CD1c-positive myeloid dendritic cell (primary cell): ENCODE results near the gene SCEL.
"Not testable (repeated sequence)": the region's sequence is repeated elsewhere in the genome, so short reads cannot be mapped to it uniquely, and the experiment has no call there.

Source experiments
- DNase-seq: peaks from one replicate; pipeline ENCODE4 v3.0.0-alpha.2; 2016; ENCODE audit errors: extremely low spot score

The SCEL gene

DNA sequence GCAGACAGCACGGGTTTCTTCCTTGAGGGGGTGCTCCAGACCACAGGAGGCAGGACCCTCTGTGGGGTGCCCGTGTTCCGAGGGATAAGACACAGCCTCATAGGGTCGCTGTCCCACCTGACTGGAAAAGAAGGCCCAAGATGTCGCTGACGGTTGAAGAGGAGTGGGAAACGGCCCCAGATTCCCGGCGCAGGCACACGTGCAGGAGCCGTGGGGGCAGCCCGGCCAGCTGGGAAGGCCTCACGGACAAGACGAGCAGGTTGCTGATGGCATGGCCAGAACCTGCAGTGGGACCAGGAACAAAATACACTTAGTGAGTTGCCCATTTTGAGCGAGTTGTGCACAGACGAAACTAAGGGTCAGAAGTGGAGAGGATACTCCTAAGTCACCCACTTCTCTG, 126.8 kb downstream of the SCEL start:
- not testable (repeated sequence) for DNase-seq

DNA sequence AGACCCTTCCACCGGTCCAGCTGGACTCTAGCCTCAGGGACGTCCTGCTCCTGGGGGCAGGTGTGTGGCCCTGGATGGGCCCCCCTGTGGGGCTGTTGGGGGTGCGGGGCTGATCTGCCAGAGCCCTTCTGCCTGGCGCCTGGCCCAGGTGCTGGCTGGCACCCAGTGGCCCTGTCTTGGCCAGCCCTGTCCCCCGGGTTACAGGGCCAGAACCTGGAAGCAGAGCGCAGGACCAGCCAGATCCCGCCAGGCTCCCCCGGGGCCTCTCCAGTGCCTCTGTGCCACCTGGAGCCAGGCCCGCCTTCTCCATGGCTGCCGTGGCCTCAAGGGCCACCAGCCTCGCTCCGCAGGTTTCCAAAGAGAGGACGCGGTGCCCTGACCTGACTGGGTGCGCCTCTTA, 127.3 kb downstream of the SCEL start:
- not testable (repeated sequence) for DNase-seq

DNA sequence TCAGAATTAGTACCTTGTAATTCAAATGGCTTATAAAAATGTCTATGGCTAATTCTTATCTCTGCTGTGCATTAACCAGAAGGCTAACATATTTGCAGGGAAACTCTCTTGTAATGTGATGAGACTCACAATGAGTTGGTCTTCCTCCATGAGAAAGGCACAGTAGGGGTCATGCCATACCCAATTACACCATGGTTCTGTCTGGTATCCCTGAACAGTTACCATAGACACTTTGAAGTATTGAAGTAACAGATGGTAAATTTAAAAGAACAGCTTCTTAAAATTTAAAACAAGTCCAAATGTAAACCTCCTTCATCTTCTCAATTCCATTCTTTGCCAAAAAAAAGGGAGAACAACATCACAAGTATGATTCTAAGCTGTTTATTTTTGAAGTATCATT, 139.3 kb downstream of the SCEL start:
- no peak for DNase-seq

DNA sequence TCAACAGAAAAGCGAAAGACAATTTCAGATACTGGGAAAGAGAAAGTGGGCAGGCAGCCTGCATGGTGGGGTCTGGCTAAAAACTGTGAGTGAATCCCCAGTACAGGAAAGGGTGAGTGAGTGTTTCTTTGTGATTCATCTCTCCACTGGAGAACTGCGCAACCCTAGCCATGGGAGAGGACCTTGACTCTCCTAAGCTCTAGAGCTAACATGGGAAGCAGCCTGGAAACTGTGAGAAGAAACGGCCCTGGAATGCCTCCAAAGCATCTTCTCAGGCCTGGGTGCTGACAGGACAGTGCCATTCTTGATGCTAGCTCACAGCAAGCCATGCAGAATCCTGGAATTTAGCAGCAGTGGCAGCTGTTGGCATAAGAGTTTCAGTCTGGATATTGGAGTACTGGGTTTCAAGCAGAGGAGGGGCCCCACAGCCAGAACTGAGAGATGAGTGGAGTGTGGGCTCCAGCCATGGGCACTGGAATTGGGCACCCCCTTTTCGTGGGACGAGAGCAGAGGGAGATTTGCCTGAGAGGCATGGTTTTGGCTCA, 143.3 kb downstream of the SCEL start:
- DNase-seq: no peak

DNA sequence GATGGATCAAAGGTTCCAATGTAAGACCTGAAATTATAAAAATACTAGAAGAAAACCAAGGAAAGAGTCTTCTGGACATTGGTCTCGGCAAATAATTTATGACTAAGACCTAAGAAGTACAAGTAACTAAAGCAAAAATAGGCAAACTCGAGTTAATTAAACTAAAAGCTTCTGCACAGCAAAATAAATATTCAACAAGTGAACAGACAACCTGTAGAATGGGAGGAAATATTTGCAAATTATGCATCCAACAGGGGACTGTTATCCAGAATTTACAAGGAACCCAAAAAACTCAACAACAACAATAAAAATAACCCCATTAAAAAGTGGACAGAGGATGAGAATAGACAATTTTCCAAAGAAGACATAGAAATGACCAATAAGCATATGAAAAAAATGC, 152.3 kb downstream of the SCEL start:
- no peak for DNase-seq

DNA sequence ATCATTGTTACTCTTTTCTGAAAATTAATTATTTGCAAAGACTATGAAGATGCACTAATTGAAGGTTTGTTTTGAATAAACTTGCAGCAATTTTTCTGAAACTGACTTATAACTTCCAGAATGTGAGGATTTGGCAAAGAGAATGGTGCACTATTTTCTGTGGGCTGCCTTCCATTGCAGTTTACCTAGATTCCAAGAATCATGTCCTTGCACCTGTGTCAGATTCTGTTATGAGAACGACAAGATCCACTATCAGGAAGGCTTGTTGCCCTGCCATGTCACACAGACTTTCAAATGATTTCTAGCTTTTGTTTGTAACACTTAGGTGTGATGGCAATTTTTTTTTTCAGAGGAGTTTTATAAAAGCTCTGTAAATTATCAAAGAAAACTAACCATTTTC, 156.4 kb downstream of the SCEL start:
- DNase-seq: no peak

DNA sequence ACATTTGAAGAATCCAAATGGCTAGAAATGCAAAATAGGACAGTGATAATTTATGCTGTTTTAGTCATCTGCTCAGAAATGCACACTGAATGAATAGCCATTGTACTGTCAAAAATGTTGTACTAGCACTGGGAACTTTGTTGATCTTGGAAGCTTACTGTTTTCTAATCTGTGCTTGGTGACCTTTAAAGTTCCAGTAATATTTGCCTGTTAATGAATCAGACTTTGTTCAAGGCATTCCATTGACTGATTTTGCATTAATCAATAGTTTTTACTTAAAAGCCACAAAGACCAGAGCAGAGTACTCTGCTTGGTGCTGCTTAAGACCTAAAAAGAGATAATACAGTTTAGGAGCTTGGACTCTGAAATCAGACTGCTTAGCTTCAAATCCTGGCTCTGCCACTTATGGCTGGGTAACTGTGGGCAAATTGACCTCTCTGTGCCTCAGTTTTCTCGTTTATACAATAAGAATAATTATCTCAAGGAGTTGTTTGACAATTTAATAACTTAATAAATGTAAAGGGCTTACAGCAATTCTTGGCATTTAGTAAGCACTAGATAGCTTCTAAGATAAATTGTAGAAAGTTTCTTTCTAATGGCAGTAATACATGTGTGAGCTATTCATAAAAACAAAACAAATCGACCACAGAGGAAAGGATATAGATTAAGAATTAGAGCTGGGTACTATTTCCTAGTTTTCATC, 157.4 kb downstream of the SCEL start:
- no peak for DNase-seq

DNA sequence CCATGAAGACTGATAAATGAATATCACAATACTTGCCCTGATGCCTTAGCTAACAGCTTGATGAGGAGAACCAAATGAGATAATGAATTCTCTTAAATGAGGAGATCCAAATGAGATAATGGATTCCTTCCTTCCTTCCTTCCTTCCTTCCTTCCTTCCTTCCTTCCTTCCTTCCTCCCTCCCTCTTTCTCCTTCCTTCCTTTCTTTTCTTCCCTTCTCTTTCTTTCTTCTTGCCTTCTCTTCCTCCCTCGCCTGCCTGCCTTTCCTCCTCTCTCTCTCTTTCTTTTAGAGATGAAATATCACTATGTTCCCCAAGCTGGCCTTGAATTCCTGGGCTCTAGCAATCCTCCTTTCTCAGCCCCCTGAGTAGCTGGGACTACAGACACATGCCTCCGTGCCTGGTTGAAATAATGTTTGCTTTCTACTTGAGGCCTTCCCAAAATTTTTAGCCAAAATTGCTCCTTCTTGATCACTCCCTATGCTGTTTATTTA, 158.0 kb downstream of the SCEL start:
- no peak for DNase-seq
